PC-9 (cell line): Measurements from ENCODE around the gene SPACA7.

Experiments
- CTCF ChIP-seq: fragments of 200-600 bp; sonication (generic); conservative IDR thresholded peaks from 2 replicates; pipeline ENCODE4 v1.6.1; 2017; ENCODE audit warnings: mixed run types, antibody characterized with exemption, mild to moderate bottlenecking, moderate library complexity
- EZH2 ChIP-seq: fragments of 200-600 bp; sonication (generic); IDR thresholded peaks from 2 replicates; pipeline ENCODE4 v1.8.0; 2017; ENCODE audit warnings: antibody characterized with exemption, low read depth

GRCh38 chr13:112474869-112475268 lies 98.7 kb downstream of the SPACA7 start:
- TF ChIP-seq EZH2 (no peak), CTCF (no peak)
